SW480 (cell line): ENCODE results near the gene DUSP16.
"Not testable (repeated sequence)": the region's sequence is repeated elsewhere in the genome, so short reads cannot be mapped to it uniquely, and the experiment has no call there.

Experiments
- DNase-seq: peaks from one replicate; pipeline ENCODE4 v3.0.0-alpha.2; 2016; ENCODE audit warnings: low spot score

The DUSP16 gene

DNA sequence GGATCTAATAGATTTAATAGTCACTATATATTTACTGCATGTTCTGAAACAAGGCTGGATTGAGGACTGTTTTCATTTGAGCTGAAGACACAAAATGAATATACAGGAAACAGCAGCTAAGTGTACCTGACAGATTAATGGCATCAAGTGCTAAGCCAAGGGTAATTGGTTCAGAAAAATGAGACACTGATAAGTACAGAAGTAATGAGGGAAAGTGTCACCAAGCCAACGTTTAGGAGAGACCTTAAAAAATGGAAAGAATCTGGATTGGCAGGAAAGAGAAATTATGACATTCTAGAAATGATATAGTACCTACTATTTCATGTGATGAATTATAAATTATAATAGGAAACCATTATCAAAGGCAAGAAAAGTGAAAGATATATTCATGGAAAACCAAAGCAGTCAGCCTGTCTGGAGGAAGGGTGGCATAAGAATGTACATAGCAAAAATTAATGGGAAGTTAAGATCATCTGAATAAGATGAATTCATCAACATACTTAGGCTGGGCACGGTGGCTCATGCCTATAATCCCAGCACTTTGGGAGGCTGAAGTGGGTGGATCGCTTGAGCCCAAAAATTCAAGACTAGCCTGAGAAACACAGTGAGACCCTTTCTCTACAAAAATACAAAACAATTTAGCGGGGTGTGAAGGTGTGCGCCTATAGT is 21.0 kb upstream of the DUSP16 start:
- no peak for DNase-seq

DNA sequence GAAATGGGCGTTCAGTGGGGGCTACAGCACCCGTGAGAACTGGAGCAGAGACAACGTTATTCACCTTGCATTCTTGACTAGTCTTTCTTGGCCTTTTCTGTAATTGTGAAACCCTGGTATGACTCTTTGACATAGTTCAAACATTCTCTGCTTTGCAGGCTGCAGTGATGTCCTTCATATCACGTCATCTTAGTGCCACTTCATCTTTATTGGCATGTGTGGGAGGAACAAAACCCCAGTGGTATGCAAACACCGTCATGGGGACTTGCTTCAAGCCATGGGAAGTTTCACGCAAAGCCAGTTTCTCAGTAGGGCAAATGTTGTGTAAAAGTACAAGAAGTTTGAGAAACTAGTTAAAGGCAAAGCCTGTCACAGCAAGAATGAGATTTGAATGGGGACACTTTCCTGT is 20.2 kb upstream of the DUSP16 start:
- DNase-seq: peak; percentile 69

- no peak for DNase-seq
Measured at GRCh38 chr12:12582193-12582881, 19.7 kb upstream of the DUSP16 start.

GRCh38 chr12:12580716-12581115 is 18.1 kb upstream of the DUSP16 start:
- DNase-seq: not testable (repeated sequence)

GRCh38 chr12:12577786-12578185 is 15.1 kb upstream of the DUSP16 start:
- no peak for DNase-seq

DNA sequence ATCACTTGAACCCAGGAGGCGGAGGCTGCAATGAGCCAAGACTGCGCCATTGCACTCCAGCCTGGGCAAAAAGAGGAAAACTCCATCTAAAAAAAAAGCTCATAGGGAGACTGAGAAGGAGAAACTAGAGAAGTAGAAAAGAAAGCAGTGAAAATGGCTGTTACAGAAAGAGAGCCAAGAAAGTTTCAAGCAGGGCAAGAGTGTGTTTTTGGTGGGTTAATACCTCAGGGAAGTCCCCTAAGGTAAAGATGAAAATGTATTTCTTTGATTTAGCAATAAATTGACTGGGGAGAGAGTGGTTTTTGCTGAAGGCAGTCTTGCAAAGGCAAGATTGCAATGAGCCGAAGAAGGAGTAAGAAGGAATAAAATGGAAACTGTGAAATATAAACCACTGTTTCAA is 10.0 kb upstream of the DUSP16 start:
- no peak for DNase-seq

DNA sequence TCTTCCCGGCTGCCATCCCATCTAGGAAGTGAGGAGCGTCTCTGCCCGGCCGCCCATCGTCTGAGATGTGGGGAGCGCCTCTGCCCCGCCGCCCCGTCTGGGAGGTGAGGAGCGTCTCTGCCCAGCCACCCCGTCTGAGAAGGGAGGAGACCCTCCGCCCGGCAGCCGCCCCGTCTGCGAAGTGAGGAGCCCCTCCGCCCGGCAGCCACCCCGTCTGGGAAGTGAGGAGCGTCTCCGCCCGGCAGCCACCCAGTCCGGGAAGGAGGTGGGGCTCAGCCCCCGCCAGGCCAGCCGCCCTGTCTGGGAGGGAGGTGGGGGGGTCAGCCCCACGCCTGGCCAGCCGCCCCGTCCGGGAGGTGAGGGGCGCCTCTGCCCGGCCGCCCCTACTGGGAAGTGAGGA is 3.3 kb upstream of the DUSP16 start:
- DNase-seq: not testable (repeated sequence)

- DNase-seq: no peak
Measured at GRCh38 chr12:12564911-12565310, 2.2 kb upstream of the DUSP16 start.

GRCh38 chr12:12563290-12563928 is 746 bp upstream of the DUSP16 start:
- DNase-seq: no peak

GRCh38 chr12:12562016-12562483 is 613 bp downstream of the DUSP16 start:
- peak; percentile 46 for DNase-seq

DNA sequence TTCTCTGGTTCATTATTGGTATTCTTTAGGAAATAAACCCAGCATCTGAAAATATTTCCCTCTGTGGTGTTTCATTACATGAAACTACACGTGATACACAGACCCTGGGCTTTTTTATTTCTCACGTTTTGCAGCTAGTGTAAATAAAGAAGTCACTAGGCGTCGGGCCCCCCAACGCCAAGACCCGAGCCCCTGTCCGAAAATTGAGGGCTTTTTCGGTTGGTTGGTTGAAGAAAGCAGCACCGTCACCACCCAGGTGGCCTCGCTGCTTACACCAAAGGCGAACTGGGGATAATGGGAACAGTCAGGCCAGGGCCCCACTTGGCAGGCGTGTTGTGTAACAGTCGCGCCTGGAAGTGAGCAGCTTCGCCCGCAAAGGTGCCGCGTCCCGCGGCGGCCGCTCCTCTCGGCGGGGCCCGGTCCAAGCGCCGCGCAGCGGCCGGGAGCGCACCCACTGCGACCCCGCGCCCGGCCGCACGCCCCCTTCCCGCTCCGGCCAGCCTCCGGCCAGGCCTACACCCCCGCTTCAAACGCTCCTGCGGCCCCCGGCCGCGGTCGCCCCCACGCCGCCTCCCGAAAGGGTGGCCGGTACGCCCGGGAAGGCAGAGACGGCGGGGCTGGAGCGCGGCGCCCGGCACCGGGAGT is 1.2 kb downstream of the DUSP16 start:
- DNase-seq: peak; percentile 76

GRCh38 chr12:12560587-12561370 is 1.9 kb downstream of the DUSP16 start:
- DNase-seq: peak; percentile 76

DNA sequence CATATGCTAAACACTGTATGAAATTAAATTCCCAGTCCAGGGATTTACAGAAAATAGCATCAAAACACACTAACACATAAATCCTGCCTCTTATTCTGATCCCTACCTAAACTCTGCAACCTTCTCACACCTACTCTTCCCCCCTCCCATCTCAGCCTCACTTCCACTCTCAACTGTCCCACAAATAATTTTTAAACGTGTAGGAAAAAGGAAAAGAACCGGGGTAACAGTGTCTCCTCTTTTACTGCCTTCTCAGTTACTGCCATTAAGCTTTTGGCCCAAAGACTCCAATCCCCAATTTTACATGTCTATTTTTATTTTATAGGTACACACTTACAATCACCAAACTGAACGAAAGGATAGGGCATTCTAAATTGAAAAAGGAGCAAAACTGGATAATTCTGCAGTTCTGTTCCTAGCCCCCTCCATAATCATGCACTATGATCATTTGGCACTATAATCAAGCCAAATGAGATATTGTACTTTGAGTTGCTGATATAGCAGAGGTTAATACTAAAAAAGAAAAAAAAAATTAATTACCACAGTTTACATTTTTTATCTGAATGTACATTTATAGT is 2.9 kb downstream of the DUSP16 start:
- no peak for DNase-seq

DNA sequence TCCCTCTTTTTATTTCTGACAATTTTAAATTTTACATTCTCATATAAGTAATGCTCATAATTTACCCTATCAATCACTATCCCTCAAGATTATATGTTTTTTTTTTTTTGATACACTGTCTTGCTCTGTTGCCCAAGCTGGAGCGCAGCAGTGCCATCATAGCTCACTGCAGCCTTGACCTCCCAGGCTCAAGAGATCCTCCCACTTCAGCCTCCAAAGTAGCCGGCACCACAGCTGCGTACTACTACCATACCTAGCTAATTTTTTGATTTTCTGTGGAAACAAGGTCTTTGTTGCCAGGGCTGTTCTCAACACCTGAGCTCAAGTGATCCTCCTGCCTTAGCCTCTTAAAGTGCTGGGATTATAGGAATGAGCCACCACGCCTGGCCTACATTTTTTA is 4.4 kb downstream of the DUSP16 start:
- no peak for DNase-seq

DNA sequence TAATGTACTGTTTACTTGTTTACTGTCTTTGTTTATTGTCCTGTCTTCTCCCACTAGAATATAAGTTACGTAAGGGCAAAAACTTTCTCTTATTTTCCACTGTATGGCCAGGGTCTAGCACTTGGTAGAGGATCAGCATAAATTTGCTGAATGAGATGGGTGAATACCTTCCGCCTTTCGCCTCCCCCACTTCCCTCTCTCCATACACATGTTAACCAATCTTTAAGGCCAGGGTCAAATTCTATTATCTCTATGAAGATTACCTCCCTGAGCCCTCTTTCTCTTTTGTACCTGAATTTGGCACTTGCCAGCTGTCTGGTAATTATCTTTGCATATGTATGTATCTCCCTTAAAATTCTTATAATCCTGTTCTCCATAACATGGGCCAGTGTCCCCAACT is 4.9 kb downstream of the DUSP16 start:
- DNase-seq: no peak

DNA sequence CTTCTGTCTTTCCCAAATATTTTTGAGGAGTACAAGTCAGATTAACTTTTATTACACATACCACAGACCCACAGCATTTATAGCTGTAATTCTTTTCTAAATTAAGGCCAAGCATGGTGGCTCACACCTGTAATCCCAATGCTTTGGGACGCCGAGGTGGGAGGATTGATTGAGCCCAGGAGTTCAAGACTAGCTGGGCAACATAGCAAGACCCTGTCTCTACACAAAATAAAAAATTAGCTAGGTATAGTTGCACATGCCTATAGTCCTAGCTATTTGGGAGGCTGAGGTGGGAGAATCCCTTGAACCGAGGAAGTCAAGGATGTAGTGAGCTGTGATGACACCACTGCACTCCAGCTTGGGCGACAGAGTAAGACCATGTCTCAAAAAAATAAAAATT is 7.0 kb downstream of the DUSP16 start:
- no peak for DNase-seq

DNA sequence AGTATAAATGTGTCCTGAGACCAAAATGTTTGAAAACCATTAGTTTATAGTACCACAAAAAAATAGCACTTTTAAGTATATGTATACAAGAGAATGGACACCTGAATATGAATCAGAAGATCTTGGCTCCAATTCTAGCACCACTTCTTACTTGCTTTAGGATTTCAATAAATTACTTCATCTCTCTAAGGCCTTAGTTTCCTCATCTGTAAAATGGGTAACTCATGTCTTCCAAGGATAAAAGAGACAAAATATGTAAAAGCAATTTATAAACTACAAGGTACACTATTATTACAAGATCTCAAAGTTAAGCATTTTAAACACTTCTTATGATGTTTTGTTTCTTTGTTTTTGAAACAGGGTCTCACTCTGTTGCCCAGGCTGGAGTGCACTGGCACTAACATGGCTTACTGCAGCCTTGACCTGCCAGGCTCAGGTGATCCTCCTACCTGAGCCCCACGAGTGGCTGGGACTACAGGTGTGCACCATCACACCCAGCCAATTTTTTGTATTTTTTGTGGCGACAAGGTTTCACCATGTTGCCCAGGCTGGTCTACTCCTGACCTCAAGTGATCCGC is 9.4 kb downstream of the DUSP16 start:
- DNase-seq: no peak

DNA sequence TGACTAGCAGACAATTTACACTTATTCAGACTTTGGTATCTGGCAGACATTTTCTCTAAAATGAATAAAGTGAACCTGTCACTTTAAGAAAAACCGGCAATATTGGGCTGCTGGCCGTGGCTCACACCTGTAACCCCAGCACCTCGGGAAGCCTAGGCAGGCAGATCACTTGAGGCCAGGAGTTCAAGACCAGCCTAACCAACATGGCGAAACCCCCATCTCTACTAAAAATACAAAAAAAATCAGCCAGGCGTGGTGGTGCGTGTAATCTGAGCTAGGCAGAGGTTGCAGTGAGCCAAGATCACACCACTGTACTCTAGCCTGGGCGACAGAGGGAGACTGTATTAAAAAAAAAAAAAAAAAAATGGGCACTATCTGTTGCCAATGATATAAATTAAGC is 11.5 kb downstream of the DUSP16 start:
- no peak for DNase-seq

DNA sequence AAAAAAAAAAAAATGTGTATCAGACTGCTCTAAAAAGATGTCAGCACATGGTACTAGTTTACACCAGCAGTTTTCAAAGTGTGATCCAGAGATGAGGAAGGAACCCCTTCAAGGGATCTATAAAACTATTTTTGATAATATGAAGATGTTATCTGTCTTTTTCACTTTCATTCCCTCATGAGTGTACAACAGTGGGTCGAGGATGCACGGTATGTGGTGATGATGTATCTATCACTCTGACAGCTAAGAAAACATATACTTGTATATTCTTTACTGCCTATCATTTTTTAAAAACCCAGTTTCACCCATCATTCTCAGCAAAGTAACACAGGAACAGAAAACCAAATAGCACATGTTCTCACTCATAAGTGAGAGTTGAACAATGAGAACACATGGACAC is 12.4 kb downstream of the DUSP16 start:
- DNase-seq: no peak

GRCh38 chr12:12549426-12549825 is 13.2 kb downstream of the DUSP16 start:
- no peak for DNase-seq

DNA sequence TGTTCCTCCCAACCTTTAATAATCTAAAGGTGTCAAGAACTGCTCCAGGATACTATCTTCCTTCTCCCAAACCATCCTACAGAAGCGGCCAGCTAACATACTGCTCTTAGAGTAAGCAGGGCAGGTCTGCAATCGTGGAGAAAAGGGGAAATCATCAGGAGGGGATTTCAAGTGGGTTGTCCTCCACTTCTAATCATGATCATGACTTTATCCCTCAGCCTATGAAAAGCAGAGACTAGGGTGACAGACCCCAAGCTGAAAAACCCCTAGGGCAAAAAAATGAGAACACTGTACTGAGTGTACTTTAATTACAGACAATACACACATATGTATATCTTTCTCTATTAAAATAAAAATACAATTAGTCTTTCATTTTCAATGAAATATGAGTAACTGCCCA is 13.9 kb downstream of the DUSP16 start:
- DNase-seq: no peak
